Fibroblast of skin of right quadriceps (primary cell): ENCODE results near the gene SPRED2.

Experiments used
- DNase-seq: peaks from one replicate; pipeline ENCODE4 v3.0.0-alpha.2; 2013

Gene SPRED2

DNA sequence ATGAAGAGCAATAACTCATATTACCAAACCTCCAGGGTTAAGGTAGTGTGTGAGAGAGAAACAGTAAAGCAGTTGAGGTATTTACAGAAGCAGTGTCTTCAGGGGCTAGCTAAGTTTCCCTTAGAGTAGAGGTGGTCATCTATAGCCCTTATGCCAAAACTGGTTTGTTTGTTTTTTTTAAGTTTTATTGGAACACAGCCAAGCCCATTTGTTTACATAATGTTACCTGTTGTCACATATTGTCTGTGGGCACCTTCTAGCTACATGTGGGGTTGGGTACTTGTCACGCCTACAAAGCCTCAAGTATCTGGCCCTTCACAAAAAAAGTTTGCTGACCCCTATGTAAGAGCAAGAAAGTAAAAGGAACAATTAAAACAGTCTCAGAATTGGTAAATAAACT is 165.4 kb downstream of the SPRED2 start:
- no peak for DNase-seq

- DNase-seq: no peak
Observed at GRCh38 chr2:65265671-65266045, 166.7 kb downstream of the SPRED2 start.

- peak; percentile 75 for DNase-seq
Observed at GRCh38 chr2:65264821-65265670, 167.4 kb downstream of the SPRED2 start.

DNA sequence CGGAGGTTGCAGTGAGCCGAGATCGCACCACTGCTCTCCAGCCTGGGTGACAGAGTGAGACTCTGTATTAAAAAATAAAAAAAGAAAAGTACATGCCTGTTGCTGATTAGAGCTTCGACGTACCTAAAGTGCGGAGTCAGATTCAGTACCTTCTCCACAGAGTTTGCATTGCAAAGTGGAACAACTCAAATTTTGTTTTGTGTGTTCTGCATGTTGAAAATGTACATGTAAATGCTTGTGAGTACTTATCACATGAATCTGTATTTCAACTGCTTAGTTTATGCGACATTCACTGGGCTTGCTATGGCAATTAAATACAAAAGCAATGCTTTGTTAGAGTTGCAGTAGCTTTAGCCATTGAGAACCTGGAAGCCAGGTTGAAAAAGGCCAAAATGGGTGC is 168.4 kb downstream of the SPRED2 start:
- no peak for DNase-seq

DNA sequence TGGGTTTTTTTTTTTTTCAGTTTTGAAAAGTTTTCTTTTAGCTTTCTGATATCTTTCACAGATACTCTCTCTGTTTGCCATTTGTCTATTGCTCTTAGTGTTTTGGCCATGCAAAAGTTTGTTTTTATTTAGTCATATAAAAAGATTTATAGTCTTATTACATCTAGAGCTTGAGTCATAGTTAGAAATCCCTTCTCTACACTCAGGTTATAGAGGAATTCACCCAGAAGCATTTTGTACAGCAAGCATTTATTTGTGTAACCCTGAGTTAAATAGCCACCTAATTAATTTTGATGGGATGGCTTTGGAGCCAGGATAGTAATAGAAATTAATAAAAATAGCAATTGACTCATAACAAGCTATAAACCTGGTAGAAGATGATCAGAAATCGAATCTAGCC is 169.1 kb downstream of the SPRED2 start:
- peak; percentile 31 for DNase-seq

GRCh38 chr2:65261676-65262075 is 170.7 kb downstream of the SPRED2 start:
- peak; percentile 25 for DNase-seq
